Urinary bladder (tissue), 4 donors: ENCODE measurements around the gene CDK10. TPM values are rescaled to one million over a fixed set of nuclear protein-coding genes. Genes with fewer than 3 reads are reported as not detected.
A peak's percentile ranks its signal among the peaks of the same experiment; 100 is the strongest.
"Not testable (repeated sequence)": the region's sequence is repeated elsewhere in the genome, so short reads cannot be mapped to it uniquely, and the experiment has no call there.

Experiments
- DNase-seq: peaks from one replicate; pipeline ENCODE4 v3.0.0-alpha.2; 2015; ENCODE audit errors: extremely low spot score
- H3K27ac ChIP-seq: one replicate; pipeline ENCODE4 v1.5.1; 2013; ENCODE audit warnings: low read depth, mild to moderate bottlenecking, moderate library complexity
- H3K36me3 ChIP-seq: one replicate; pipeline ENCODE4 v1.6.1; 2013; ENCODE audit warnings: mild to moderate bottlenecking, moderate library complexity; ENCODE audit not compliant: insufficient read depth
- H3K4me1 ChIP-seq: one replicate; pipeline ENCODE4 v1.6.1; 2013; ENCODE audit warnings: mild to moderate bottlenecking, moderate library complexity; ENCODE audit not compliant: insufficient read depth
- H3K4me3 ChIP-seq: one replicate; pipeline ENCODE4 v1.5.1; 2013; ENCODE audit warnings: low read depth, low read length
- WGBS: extraction: QIAGEN DNeasy Blood & Tissue Kit; methylation state at CpG from one replicate; pipeline ENCODE4 v1.1.7; 2013; 5-methylcytosine and 5-hydroxymethylcytosine counted together
- polyA plus RNA-seq: library from polyadenylated mRNA; stranded (reverse); fragments of 200-250 nt; gene quantifications from one replicate; pipeline ENCODE4 v1.2.3, GENCODE V29; 2013
- total RNA-seq: library from RNA; depleted of rRNA; stranded (reverse); fragments of >200 nt; gene quantifications from one replicate; pipeline ENCODE4 v1.2.3, GENCODE V29; 2014
- donor health status: healthy with polysubstance abuse.
- donor health status: healthy.

The CDK10 gene
- total and polyA plus RNA-seq, 2 donors = 31.9 to 58.5 TPM

GRCh38 chr16:89694784-89695085 lies 8.2 kb downstream of the CDK10 start:
- not testable (repeated sequence) for DNase-seq, H3K27ac ChIP-seq, H3K4me3 ChIP-seq, H3K36me3 ChIP-seq, H3K4me1 ChIP-seq
- WGBS = 93% methylated on average over 23 of the region's 23 CpGs

- DNase-seq = no peak
- H3K27ac ChIP-seq = no peak overlapping the region
- WGBS = 90% methylated on average over 31 of the region's 31 CpGs
- no peaks in the 10 kb centered on the region for H3K4me1 ChIP-seq
- H3K4me3 ChIP-seq = no peak overlapping the region
- H3K36me3 ChIP-seq = peaks cover 3% of the 10 kb centered on the region
These were observed 8.8 kb downstream of the CDK10 start for GRCh38 chr16:89695086-89695874.

GRCh38 chr16:89695875-89696669 lies 9.6 kb downstream of the CDK10 start:
- no peak for DNase-seq
- 79% methylated on average over 25 of the region's 25 CpGs for WGBS
- no peak overlapping the region for H3K4me3 ChIP-seq
- no peak overlapping the region for H3K27ac ChIP-seq
- H3K36me3 ChIP-seq = peaks cover 3% of the 10 kb centered on the region
- peaks cover 4% of the 10 kb centered on the region for H3K4me1 ChIP-seq

- Histone ChIP-seq H3K27ac (no peak overlapping the region), H3K4me3 (no peak overlapping the region), H3K36me3 (peaks cover 3% of the 10 kb centered on the region), H3K4me1 (peaks cover 4% of the 10 kb centered on the region)
- 69% methylated on average over 18 of the region's 18 CpGs for WGBS
- DNase-seq = no peak
These were observed 10.2 kb downstream of the CDK10 start for GRCh38 chr16:89696670-89697128.

- no peak for DNase-seq
- H3K4me1 ChIP-seq = peaks cover 4% of the 10 kb centered on the region
- no peak overlapping the region for H3K27ac ChIP-seq
- H3K4me3 ChIP-seq = no peak overlapping the region
- peaks cover 3% of the 10 kb centered on the region for H3K36me3 ChIP-seq
- 87% methylated on average over 19 of the region's 19 CpGs for WGBS
These were observed 10.7 kb downstream of the CDK10 start for GRCh38 chr16:89697161-89697615.

- Histone ChIP-seq H3K36me3 (peaks cover 3% of the 10 kb centered on the region), H3K4me1 (peaks cover 4% of the 10 kb centered on the region), H3K4me3 (no peak overlapping the region), H3K27ac (no peak overlapping the region)
- WGBS = 85% methylated on average over 32 of the region's 32 CpGs
- no peak for DNase-seq
These were observed 11.3 kb downstream of the CDK10 start for GRCh38 chr16:89697616-89698331.

- H3K4me1 ChIP-seq, H3K36me3 ChIP-seq, DNase-seq, H3K27ac ChIP-seq, H3K4me3 ChIP-seq: not testable (repeated sequence)
- 97% methylated on average over 14 of the region's 14 CpGs for WGBS
These were observed 12.2 kb downstream of the CDK10 start for GRCh38 chr16:89698717-89699116.

GRCh38 chr16:89699629-89700099 lies 13.2 kb downstream of the CDK10 start:
- 62% methylated on average over 18 of the region's 18 CpGs for WGBS
- DNase-seq, H3K4me1 ChIP-seq, H3K36me3 ChIP-seq, H3K27ac ChIP-seq, H3K4me3 ChIP-seq: not testable (repeated sequence)

GRCh38 chr16:89700100-89700648 lies 13.7 kb downstream of the CDK10 start:
- WGBS = under 1% methylated on average over 30 of the region's 30 CpGs

GRCh38 chr16:89700649-89701424 lies 14.3 kb downstream of the CDK10 start:
- H3K36me3 ChIP-seq = no peaks in the 10 kb centered on the region
- H3K27ac ChIP-seq = peak overlapping the region; percentile 85
- peaks cover 4% of the 10 kb centered on the region for H3K4me1 ChIP-seq
- WGBS = 1% methylated on average over 78 of the region's 78 CpGs
- peak overlapping the region; percentile 66 for H3K4me3 ChIP-seq
- no peak for DNase-seq

More at GRCh38 chr16:89700100-89700648, 13.7 kb downstream of the CDK10 start:
- peak overlapping the region; percentile 66 for H3K4me3 ChIP-seq
- H3K36me3 ChIP-seq = no peaks in the 10 kb centered on the region
- H3K27ac ChIP-seq = peak overlapping the region; percentile 73
- DNase-seq = peak; percentile 93
- H3K4me1 ChIP-seq = peaks cover 4% of the 10 kb centered on the region

GRCh38 chr16:89701425-89702406 lies 15.2 kb downstream of the CDK10 start, which contains the start of gene SPATA2L:
Gene SPATA2L (minus strand): TSS chr16:89701705. CDS start chr16:89701232, 473 bp downstream.
- DNase-seq = peak; percentile 72
- 1% methylated on average over 97 of the region's 97 CpGs for WGBS
- Histone ChIP-seq H3K4me3 (peak within 1 kb of the TSS; percentile 66), H3K36me3 (no peaks in the 10 kb centered on the region), H3K27ac (peak within 1 kb of the TSS; percentile 85), H3K4me1 (peaks cover 4% of the 10 kb centered on the region)

GRCh38 chr16:89704281-89704680 lies 17.8 kb downstream of the CDK10 start:
- 77% methylated on average over 13 of the region's 13 CpGs for WGBS
- no peak overlapping the region for H3K4me3 ChIP-seq
- H3K36me3 ChIP-seq = no peaks in the 10 kb centered on the region
- H3K27ac ChIP-seq = no peak overlapping the region
- no peak for DNase-seq
- H3K4me1 ChIP-seq = peaks cover 4% of the 10 kb centered on the region
